Stimulated activated CD8-positive, alpha-beta memory T cell treated with anti-CD3 and anti-CD28 coated beads, Interleukin-4, amount 100 ng/mL, for 24 hours (primary cell): Measurements from ENCODE around the gene RNF13.
"Not testable (repeated sequence)": the region's sequence is repeated elsewhere in the genome, so short reads cannot be mapped to it uniquely, and the experiment has no call there.

ENCODE experiments used
- DNase-seq: peaks from one replicate; pipeline ENCODE4 v3.0.0-alpha.2; 2020; ENCODE audit warnings: low read depth

The RNF13 gene

GRCh38 chr3:149801195-149801594, 11.8 kb upstream of the RNF13 start:
- no peak for DNase-seq

GRCh38 chr3:149801639-149802038, 11.4 kb upstream of the RNF13 start:
- no peak for DNase-seq

- DNase-seq: no peak
Observed at GRCh38 chr3:149806171-149806778, 6.7 kb upstream of the RNF13 start.

- peak; percentile 34 for DNase-seq
Observed at GRCh38 chr3:149808209-149808829, 4.7 kb upstream of the RNF13 start.

GRCh38 chr3:149809699-149810098, 3.3 kb upstream of the RNF13 start:
- no peak for DNase-seq

DNA sequence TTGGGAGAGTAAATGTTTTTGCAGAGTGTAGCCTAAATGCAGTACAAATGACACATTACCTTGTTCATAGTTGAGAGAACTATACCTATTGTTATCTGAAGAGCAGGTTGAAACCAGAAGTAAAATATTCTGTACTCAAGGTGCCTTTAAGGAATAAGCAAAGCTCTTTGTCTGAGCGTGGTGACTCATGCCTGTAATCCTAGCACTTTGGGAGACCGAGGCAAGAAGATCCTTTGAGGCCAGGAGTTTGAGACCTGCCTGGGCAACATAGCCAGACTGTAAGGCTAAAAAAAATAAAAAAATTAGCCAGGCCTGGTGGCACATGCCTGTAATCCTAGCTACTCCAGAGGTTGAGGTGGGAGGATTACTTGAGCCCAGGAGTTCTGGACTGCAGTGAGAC, 2.2 kb upstream of the RNF13 start:
- DNase-seq: no peak

GRCh38 chr3:149812165-149812605, 830 bp upstream of the RNF13 start:
- no peak for DNase-seq

- DNase-seq: no peak
Observed at GRCh38 chr3:149813367-149814281, 609 bp downstream of the RNF13 start.

DNA sequence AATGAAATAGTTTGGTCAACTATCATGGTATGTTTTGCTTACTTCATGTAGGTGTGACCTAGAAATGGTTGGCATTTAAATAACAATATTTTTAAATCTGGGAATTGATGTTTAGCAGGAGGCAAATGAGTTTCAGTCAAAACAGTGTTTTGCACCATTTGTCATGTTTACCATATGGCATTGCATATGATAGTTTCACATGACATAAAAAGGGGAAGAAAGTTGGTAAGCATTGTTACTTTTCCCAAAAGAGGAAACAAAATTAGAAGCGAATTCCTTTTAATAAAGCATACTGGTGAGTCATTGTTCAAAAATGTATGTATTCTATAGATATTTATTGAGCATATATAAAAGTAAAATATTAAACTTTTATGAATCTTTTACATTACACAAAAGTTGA, 2.3 kb downstream of the RNF13 start:
- DNase-seq: no peak

- DNase-seq: no peak
Observed at GRCh38 chr3:149815728-149816127, 2.7 kb downstream of the RNF13 start.

- DNase-seq: no peak
Observed at GRCh38 chr3:149816311-149816710, 3.3 kb downstream of the RNF13 start.

DNA sequence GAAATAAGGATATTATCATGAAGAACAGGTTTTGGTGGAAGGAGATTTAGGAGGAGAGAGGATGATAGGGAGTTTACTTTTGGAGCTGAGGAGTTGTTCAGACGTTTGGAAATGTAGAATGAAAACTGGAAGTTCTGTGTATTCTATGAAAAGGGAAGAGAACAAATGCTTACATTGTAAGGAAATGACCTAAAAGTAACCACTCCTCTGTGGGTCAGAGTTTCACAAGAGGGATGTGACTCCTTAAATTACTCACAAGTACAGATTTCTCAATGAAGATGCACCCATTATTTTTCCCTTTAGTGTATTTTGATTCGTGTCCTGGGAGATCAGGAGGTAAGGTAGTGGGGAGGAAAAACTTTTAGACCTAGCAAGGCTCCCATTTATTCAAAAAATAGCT, 4.0 kb downstream of the RNF13 start:
- no peak for DNase-seq

DNA sequence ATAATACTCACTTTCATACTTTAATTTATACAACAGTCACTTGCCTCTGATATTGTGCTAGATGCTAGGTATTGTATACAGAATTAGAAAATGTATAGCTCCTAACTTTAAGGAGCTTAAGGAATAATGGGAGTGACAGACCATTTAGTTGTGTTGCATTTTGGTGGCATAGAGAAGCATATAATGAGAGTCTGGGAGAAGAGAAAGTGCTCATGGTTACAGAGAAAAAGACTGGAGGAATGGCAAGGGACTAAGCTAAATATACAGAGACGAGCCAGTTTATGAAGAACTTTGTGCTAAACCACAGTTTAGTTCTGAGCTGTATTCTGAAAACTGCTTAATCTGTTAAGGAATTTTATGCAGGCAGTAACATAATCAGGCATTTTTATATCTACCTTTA, 6.4 kb downstream of the RNF13 start:
- no peak for DNase-seq

DNA sequence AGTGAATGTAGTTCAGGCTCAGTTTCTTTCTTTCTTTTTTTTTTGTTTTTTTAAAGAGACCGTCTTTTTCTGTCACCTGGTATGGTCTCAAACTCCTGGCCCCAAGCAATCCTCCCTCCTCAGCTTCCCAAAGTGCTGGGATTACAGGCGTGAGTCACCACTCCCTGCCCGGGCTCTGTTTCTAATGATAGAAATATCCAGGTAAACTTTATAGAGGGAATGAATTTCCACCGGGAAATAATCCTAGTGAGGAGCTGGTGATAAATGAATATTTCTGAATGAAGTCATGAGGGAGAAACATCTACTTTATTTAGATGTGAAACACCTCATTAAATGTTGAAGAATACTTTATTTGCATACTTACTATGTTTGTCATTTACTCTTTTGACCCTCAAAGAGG, 7.2 kb downstream of the RNF13 start:
- no peak for DNase-seq

DNA sequence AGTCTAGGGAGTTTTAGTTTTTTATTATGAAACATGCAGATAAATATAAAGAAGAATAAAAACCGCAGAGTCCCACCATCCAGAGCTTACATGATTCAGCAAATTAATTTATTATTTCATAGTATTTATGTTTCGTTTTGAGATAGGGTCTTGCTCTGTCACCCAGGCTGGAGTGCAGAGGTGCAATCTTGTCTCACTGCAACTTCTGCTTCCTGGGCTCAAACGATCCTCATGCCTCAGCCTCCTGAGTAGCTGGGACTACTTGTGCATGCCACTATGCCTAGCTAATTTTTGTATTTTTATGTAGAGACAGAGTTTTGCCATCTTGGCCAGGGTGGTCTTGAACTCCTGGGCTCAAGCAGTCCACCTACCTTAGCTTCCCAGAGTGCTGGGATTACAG, 13.6 kb downstream of the RNF13 start:
- no peak for DNase-seq

- no peak for DNase-seq
Observed at GRCh38 chr3:149828390-149828789, 15.4 kb downstream of the RNF13 start.

- not testable (repeated sequence) for DNase-seq
Observed at GRCh38 chr3:149829631-149830030, 16.6 kb downstream of the RNF13 start.

DNA sequence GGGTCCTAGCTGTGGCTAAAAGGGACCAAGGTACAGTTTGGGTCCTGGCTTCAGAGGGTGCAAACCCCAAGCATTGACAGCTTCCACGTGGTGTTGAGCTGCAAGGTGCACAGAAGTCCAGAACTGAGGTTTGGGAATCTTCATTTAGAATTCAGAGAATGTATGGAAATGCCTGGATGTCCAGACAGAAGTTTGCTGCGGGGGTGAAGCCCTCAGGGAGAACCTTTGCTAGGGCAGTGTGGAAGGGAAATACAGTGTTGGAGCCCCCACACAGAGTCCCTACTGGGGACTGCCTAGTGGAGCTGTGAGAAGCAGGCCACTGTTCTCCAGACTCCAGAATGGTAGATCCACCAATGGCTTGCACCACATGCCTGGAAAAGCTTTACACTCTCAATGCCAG, 17.9 kb downstream of the RNF13 start:
- no peak for DNase-seq

DNA sequence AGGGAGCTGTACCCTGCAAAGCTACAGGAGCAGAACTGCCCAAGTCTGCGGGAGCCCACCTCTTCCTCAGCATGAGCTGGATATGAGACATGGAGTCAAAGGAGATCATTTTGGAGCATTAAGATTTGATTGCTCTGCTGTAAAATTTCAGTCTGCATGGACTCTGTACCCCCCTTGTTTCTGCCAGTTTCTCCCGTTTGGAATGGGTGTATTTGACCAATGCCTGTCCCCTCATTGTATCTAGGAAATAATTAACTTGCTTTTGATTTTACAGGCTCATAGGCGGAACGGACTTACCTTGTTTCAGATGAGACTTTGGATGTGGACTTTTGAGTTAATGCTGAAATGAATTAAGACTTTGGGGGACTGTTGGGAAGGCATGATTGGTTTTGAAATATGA, 18.3 kb downstream of the RNF13 start:
- no peak for DNase-seq

DNA sequence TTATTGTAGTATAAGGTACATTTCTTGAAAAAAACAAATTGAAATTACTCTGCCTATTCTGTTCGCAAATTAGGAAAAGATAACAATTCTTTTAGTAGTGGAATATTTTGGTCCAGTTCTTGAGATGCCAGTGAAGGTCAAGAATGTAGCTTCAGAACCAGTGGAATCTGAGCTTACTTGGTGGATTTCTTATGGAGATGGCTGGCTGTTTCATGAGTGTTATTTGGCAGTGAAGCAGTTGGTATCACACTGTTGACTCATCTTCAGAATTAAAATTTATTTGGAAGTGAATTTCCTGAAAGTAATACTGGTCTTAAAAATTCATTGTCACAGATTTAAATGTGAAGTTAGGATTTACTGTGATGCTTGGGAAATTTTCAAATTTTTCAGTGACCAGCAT, 19.1 kb downstream of the RNF13 start:
- DNase-seq: no peak

GRCh38 chr3:149833241-149833640, 20.2 kb downstream of the RNF13 start:
- no peak for DNase-seq

DNA sequence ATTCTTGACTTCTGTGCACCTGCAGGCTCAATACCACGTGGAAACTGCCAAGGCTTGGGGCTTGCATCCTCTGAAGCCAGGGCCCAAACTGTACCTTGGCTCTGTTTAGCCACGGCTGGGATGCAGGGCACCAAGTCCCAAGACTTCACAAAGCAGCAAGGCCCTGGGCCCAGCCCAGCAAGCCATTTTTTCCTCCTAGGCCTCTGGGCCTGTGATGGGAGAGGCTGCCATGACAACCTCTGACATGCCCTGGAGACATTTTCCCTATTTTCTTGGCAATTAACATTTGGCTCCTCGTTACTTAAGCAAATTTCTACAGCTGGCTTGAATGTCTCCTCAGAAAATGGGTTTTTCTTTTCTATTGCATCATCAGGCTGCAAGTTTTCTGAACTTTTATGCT, 25.5 kb downstream of the RNF13 start:
- DNase-seq: not testable (repeated sequence)

- DNase-seq: not testable (repeated sequence)
Observed at GRCh38 chr3:149839469-149839868, 26.5 kb downstream of the RNF13 start.
